ENCODE results near the gene HNRNPUL2.
A peak's percentile ranks its signal among the peaks of the same experiment; 100 is the strongest.
"Not testable (repeated sequence)": the region's sequence is repeated elsewhere in the genome, so short reads cannot be mapped to it uniquely, and the experiment has no call there.

The HNRNPUL2 gene

DNA sequence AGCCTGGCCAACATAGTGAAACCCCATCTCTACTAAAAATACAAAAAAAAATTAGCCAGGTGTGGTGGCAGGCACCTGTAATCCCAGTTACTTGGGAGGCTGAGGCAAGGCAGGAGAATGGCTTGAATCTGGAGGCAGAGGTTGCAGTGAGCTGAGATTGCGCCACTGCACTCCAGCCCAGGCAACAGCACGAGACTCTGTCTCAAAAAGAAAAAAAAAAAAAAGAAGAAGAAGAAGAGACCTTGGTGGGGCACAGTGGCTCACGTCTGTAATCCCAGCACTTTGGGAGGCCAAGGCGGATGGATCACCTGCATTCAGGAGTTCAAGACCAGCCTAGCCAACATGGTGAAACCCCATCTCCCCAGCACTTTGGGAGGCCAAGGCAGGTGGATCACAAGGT is 23.3 kb downstream of the HNRNPUL2 start:
- DNase-seq (ENCODE audit: low read depth in 2 of 2), result not testable (repeated sequence)

DNA sequence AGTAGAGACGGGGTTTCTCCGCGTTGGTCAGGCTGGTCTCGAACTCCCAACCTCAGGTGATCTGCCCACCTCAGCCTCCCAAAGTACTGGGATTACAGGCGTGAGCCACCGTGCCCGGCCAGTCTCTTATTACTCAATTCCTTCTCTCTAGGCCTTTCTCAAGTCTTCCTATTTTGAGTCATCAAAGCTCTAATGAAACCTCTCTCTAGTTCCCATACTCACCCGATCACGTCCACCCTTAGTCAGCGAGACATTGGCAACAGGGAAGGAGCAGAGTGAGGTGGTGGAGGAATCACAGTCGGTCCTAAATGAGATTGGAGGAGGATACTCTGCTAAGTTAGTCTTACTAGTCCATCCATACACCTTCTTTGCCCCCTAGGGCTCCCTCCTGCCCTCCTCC is 25.0 kb downstream of the HNRNPUL2 start:
- no peak for DNase-seq (ENCODE audit: low read depth in 2 of 2)

DNA sequence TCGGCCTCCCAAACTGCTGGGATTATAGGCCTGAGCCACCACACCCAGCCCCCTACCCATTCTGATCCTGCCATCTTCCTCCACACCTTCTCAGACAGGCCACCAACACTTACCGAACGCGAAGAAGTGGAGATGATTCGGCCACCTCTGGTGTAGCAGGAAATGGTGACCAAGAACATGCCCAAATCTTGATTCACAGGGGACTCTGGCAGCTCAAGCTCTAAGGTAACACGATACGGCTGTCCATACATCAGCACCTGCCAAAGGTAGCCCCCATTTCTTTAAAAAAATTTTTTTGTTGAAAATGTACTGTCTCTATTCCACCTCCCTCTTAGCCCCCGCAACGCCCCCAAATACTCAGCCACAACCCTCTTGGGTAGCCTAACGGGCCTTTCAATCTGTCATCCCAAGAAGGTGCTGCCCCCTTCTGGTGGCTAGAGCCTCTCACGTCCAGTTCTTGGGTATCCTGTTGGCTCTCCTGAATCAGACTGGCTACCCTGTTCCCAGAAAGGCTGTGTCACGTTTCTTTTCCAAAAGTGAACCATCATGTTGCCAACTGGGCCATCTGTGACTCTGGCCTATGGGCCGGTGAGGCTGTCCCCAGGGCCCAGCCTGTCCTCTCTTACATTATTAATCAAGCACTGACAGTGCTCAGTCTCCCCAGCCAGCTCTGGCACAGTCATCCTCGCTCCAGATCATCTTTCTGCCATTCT is 32.6 kb downstream of the HNRNPUL2 start:
- peak; percentile 48 to 66 for DNase-seq (ENCODE audit: low read depth in 2 of 2)

DNA sequence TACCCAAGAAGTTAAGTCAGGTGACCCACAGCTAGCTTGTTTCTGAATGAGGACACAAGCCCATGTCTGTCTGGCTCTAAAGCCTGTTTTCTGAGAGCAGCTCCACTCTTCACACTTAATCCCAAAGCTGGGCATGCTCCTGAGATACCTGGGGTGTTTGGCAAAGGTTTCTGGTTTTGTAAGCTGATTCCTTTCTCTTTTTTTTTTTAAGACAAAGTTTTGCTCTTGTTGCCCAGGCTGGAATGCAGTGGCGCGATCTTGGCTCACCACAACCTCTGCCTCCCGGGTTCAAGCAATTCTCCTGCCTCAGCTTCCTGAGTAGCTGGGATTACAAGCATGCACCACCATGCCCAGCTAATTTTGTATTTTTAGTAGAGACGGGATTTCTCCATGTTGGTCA is 33.6 kb downstream of the HNRNPUL2 start:
- DNase-seq (ENCODE audit: low read depth in 2 of 2), result not testable (repeated sequence)

DNA sequence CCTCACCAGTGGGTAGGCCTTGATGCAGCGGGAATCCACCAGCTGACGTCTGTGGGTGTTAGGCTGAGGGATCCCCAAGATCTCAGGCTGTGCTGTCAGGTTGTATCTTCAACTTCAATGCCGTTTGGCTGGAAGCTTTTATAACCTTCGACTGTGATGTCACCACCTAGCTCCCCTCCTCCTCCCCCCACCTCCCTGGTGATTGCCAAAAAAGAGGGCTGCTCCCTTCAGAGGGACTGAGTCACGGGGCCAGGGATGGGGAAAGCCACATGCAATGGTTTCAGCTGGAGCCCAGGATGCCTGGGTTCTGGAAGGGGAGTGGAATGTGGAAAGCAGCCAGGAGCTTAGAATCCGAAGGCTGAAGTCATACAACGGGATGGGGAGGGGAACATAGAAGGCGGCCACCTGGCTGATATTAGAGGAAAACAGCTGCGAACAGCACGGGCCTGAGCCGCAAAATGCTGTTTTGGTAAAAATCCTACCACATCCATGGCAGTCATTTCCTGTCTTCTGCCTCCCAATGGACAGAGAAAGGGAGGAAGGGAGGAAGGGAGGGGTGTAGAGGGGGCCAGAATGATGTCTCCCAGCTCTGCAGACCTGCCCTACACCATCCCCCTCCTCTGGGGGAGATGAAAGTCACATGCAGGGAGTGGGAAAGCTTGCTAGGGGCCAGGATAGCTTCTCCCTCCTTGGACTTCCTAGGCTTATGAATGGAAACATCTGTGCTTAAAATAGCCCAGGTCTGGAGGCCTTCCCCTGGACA is 37.7 kb downstream of the HNRNPUL2 start, which contains the start of gene LRRN4CL:
Gene LRRN4CL (minus strand): TSS at position 110 of the 763 bp plus-strand sequence. CDS start 1,022 bp downstream, outside the sequence.
- no peak for DNase-seq (ENCODE audit: low read depth in 2 of 2)

DNA sequence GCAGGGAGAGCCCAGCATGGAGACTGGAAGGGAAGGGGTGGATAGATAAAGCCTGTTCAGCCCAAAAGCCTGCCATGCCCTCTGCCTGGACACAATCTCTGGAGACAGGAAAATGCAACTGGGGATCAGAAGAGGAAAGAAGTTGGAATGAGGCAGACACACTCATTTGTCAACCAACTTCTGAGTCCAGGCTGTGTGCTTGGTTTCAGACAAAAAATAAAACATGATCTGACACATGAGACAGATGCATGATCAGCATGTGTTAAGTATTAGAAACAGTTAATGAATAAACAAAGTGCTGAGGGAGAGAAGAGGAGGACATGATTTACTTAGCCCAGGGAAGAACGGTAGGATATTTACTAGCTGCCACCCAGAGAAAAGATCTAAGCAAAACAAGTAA is 38.8 kb downstream of the HNRNPUL2 start:
- DNase-seq (ENCODE audit: low read depth in 2 of 2), result no peak

DNA sequence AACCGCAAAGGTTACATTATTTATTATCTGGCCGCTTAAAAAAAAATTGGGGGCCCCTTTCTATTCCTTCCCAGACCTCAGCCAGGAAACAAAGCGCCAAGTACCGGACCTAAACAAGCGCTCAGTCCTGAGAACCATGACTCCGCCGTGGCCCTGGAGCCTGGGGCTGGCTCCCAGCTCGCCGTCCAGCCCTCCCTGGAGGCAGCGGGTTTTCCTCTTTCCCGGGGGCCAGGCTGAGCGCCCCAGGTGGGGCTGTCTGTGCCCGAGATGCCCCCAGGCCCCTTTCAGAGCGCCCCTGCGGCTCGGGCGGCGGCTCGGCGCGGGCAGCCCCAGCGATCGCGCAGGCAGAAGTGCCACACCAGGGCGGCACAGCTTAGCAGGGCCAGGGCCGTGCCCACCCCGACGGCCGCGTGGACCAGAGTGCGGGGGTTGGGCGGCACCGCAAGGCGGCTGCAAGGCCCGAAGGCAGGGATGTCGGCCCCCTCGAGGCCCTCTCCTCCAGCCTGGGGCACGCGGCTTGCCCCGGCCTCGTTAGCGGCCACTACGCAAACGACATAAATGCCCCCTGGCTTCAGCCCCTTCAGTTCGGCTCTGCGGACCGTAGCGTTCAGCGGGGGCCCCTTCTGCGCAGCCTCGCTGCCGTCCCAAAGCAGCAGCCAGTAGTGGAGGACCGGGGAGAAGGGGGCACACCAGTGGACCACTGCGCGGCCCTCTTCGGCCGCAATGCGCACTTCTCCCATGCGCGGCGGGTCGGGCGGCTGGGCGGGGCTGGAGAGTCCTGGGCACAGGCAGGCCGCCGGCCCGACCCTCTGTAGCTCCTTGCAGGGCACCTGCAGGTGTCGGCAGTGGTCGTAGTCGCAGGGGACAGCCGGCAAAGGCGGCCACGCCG is 39.5 kb downstream of the HNRNPUL2 start:
- no peak for DNase-seq (ENCODE audit: low read depth in 2 of 2)

DNA sequence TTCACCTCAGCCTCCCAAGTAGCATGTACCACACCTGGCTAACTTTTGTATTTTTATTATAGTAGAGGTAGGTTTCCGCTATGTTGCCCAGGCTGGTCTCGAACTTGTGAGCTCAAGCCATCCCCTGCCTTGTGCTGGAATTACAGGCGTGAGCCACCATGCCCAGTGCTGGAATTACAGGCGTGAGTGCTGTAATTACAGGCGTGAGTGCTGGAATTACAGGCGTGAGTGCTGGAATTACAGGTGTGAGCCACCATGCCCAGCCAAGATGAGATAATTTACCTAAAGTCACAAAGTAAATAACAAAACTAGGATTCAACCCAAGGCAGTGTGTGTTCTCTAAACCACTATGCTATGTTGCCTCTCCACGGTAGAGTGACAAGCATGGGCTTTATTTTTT is 44.7 kb downstream of the HNRNPUL2 start:
- no peak for DNase-seq (ENCODE audit: low read depth in 2 of 2)

DNA sequence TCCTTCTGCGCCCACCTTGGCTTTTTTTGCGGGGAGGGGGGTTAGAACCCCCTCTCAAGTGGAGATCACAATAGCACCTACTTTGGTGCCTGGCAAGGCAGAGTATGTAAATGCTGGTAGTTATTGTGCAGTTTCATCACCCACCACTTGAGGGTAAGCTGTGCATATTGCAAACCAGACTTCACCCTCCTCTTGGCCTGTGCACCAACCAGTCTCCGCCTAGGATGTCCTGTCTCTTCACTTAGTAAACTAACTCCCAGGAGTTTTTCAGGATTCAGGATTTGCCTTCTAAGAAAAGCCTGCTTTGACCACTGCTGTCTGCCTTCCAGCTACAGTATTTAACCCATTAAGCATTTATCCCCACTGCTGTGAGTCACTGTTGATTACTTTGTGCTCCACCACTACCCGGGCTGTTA is 46.4 kb downstream of the HNRNPUL2 start:
- DNase-seq (ENCODE audit: low read depth in 2 of 2), result no peak

DNA sequence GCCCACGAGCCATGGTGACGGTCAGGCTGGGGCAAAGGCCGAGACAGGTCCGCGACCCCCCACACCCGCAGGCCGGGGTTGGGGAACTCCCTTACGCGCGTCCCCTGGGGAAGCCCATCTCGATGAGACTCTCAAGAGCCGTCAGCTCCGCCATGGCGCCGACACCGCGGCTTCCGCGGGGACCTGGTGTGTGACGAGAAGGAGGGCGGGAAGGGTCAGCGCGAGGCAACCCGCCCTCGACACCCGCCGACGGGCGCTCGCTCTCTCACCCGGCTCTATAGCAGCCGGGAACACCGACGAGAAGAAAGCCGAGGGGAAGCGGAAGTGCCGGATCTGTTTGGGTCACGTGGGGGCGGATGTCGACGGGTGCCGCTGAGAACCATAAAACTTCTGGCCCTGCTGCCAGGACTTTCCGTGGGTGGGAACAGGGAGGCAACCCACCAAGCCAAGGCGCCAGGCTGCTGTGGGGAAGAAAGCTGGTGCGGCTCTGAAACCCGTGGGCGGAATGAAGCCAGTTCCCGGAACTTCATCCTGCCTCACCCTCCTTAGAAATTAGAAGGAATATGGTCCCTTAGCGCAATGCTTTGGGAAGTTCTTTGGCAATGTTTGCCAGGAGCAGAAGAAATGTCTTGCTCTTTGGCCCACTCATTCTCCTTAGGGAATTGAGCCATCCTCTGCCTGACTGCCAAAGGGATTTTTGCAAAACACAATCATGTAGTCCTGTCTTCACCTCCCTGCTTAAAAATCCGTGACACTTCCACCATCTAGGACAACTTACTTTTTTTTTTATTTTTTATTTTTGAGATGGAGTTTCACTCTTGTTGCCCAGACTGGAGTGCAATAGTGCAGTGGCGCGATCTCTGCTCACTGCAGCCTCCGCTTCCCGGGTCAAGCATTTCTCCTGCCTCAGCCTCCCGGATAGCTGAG is 48.2 kb downstream of the HNRNPUL2 start, which contains the start of gene UBXN1:
Gene UBXN1 (minus strand): TSS at position 304 of the 927 bp plus-strand sequence. CDS start 150 bp downstream, at position 154.
- DNase-seq (ENCODE audit: low read depth in 2 of 2), result peak; percentile 77

DNA sequence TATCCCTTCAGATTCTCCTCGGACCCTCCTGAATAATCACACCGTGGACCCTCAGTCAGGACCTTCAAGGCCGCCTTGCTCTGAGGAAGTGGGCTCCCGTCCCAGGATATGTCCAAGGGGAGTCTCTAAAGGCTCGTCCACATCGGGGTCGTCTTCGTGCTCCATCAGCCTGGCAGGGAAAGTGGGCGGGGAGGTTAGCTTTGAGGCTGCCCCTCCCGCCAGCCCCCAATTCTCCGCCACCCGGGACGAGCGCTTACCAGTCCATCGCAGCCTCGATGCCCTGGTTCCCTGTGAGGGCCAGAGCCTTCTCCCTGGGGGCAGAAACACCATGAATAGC is 48.9 kb downstream of the HNRNPUL2 start:
- no peak for DNase-seq (ENCODE audit: low read depth in 2 of 2)

DNA sequence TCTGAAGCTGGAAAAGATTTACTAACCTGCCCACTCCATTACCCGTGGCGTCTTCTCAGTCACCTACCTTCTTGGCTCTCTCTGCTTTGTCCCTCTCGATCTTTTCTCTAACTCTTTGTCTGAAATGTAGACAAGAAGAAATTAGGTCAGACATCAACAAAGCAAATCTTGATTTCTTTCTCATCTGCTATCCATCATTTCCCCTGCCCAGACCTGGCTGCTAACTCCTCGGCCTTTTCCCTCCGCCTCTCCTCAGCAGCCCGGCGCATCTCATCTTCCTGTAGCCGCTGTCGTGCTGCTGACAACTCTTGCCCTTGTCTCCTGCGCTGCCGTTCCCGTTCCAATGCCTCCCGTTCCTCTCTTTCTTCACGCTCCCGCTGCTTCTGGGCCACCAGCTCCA is 49.5 kb downstream of the HNRNPUL2 start:
- no peak for DNase-seq (ENCODE audit: low read depth in 2 of 2)

DNA sequence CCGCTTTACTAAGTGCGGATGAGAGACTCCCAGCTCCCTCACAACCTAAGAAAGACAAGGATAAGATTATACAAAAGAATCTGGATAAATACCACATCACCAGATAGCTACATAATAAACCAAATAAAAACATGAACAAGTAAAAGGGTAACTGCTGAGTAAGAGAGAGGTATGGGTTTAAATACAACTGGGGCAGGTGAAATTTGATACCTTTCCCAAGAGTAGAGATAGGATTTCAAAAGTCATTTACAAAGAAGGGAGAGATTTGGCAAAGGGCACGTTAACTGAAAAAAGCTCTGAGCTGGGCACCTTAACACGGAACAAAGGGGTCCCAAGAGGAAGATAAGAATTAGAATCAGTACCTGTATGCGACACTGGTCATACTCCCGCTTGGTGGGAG is 50.1 kb downstream of the HNRNPUL2 start:
- no peak for DNase-seq (ENCODE audit: low read depth in 2 of 2)

DNA sequence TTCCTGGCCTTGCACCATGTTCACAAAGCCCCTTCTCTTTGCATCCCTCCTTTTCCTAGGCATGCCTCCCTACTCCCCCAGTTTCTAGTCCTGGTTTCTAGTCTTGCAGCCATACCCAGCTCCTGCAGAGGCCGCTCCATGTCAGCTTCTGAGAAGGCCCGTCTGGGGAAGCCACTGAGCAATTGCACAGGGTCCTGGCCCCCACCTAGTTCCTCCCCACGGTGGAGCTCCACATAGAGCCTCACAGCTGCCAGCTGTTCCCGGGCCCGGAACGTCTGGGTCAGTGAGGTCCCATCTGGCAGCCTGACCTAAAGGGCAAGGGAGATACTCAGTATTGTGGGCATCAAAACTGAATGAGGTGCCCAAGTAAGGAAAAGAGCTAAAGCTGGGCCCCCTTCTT is 50.6 kb downstream of the HNRNPUL2 start:
- no peak for DNase-seq (ENCODE audit: low read depth in 2 of 2)

DNA sequence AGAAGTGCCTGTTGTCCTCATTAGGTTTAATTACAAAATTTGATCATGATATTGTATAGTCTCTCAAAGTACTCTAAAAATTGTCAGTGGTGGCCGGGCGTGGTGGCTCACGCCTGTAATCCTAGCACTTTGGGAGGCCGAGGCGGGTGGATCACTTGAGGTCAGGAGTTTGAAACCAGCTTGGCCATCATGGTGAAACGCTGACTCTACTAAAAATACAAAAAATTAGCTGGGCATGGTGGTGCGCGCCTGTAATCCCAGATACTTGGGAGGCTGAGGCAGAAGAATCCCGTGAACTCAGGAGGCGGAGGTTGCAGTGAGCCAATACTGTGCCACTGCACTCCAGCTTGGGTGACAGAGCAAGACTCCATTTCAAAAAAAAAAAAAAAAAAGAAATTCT is 51.8 kb downstream of the HNRNPUL2 start:
- not testable (repeated sequence) for DNase-seq (ENCODE audit: low read depth in 2 of 2)

DNA sequence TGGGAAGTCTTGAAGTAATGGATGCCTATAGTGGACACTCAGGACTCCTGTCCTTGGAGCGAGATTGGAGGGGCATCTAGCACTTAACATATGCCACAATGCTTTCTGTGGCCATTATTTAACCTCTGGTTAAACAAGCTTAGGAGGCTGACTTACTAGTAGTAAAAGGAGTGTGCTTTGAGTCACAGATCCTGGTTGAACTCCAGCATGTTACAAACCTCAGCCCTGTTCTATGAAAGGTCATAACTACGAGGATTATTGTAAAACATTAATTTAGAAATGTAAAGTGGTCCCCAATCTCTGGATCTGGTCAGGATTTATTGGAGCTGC is 54.1 kb downstream of the HNRNPUL2 start:
- DNase-seq (ENCODE audit: low read depth in 2 of 2), result no peak

DNA sequence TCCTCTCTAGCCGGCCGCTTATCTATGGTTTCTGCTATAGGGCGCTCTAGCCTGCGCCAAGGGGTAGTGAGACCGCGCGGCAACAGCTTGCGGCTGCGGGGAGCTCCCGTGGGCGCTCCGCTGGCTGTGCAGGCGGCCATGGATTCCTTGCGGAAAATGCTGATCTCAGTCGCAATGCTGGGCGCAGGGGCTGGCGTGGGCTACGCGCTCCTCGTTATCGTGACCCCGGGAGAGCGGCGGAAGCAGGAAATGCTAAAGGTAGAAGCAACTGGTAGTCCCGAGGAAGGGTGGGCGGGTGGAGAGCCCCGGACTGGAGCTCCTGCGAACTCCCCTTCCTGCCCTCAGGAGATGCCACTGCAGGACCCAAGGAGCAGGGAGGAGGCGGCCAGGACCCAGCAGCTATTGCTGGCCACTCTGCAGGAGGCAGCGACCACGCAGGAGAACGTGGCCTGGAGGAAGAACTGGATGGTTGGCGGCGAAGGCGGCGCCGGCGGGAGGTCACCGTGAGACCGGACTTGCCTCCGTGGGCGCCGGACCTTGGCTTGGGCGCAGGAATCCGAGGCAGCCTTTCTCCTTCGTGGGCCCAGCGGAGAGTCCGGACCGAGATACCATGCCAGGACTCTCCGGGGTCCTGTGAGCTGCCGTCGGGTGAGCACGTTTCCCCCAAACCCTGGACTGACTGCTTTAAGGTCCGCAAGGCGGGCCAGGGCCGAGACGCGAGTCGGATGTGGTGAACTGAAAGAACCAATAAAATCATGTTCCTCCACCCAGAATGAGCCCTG is 55.5 kb downstream of the HNRNPUL2 start, which contains the start of the genes LBHD1 and UQCC3:
Gene LBHD1 (minus strand): TSS at position 660 of the 782 bp plus-strand sequence. CDS start 2,236 bp downstream, outside the sequence.
Gene UQCC3 (plus strand): TSS at position 66 of the 782 bp plus-strand sequence. CDS start 73 bp downstream, at position 139.
- DNase-seq (ENCODE audit: low read depth in 2 of 2), result peak; percentile 46 to 56

DNA sequence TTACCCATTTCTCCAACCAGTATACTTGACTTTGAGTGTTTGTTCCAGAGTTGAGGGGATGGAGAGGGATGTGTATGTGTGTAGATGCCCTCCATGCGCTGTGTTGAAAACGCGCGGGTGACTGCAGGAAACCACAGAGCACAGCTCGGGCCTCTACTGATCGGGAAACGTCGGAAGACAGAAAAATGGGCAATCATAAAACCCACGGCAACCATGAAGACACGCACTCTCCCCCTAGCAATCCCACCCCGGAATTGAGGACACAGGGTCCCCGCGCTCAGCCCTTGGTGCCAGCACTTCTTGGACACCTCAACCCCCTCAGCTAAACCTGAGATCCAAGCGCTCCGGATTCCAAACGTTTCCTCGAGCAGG is 56.0 kb downstream of the HNRNPUL2 start:
- no peak for DNase-seq (ENCODE audit: low read depth in 2 of 2)

DNA sequence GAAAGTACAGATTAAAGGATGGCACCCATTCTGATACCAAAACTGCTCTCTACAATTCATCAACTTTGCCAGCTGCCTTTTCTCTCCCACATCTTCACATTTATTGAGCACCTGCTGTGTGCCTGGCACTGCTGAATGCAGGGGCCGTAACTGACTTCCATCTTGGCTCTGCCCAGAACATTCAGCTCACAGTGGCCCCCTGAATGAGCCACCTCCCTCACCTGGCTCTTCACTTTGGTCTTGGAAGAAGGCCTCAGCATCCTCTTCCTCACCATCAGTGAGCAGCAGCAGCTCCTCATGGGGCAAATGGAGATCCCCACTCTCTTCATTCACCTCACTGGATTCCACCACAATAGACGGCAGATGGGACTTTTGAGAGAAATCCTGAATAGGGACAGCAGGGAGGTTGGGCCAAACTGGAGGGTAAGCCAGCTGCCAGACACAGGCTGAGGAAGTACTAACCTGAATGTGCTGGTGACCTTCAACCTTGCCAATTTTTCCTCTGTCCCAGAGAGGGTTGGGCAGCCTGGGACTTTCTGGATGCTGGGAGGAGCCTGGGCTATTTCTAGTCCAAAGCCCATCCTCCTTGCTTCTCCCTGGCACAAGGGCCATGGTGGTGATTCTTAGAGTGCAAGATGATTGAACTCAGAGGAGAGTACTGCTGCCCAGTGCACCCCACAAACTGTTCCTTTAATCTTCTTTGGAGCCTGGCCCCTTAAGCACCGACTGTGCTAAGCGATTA is 57.7 kb downstream of the HNRNPUL2 start:
- DNase-seq (ENCODE audit: low read depth in 2 of 2), result no peak

All from activated CD8-positive, alpha-beta memory T cell treated with anti-CD3 and anti-CD28 coated beads for 4 hours (primary cell).